Transverse colon (tissue), 4 donors: ENCODE data around the gene STBD1. TPM values are rescaled to one million over a fixed set of nuclear protein-coding genes. Genes with fewer than 3 reads are reported as not detected.

Source experiments
- DNase-seq: peaks from one replicate; pipeline ENCODE4 v3.0.0-alpha.2; 2019
- H3K27ac ChIP-seq, 4 donors: fragments of 200-600 bp; sonication (generic); 2 replicates each; pipeline ENCODE4 v1.5.1; 2016 to 2018; ENCODE audit warnings: inconsistent platforms in 4 of 4
- H3K27me3 ChIP-seq: fragments of 200-600 bp; sonication (generic); 2 replicates; pipeline ENCODE4 v1.5.1; 2017; ENCODE audit warnings: inconsistent platforms
- H3K36me3 ChIP-seq, 4 donors: fragments of 200-600 bp; sonication (generic); 2 replicates each; pipeline ENCODE4 v1.5.1; 2017 to 2019; ENCODE audit warnings: inconsistent platforms in 4 of 4
- H3K4me1 ChIP-seq, 4 donors: fragments of 200-600 bp; sonication (generic); 2 replicates each; pipeline ENCODE4 v1.5.1; 2017 to 2020; ENCODE audit warnings: inconsistent platforms in 4 of 4
- H3K4me3 ChIP-seq, 4 donors: fragments of 200-600 bp; sonication (generic); 1 replicate in 1 of 4; 2 replicates in 3 of 4; pipeline versions ENCODE4 v1.5.1 to v1.6.1; 2017 to 2019; ENCODE audit warnings: inconsistent platforms in 4 of 4
- H3K9me3 ChIP-seq, 2 donors: fragments of 200-600 bp; sonication (generic); 2 replicates each; pipeline ENCODE4 v1.5.1; 2017 to 2019; ENCODE audit warnings: inconsistent platforms in 2 of 2
- CTCF ChIP-seq, 5 experiments: fragments of 200-600 bp in 3 of 5; fragments of 450-650 bp in 2 of 5; sonication (generic) in 3 of 5; IDR thresholded peaks; 1 replicate in 2 of 5; 2 replicates in 3 of 5; pipeline ENCODE4 v1.5.1; 2016 to 2017; ENCODE audit warnings: antibody characterized with exemption in 5 of 5, inconsistent platforms in 3 of 5, mild to moderate bottlenecking in 2 of 5, moderate library complexity in 1 of 5
- EP300 ChIP-seq: sonication (generic); formaldehyde crosslinking; IDR thresholded peaks from one replicate; pipeline ENCODE4 v1.6.1; 2017; ENCODE audit warnings: antibody characterized with exemption, low read depth
- POLR2A ChIP-seq: fragments of 450-650 bp; IDR thresholded peaks from one replicate; pipeline ENCODE4 v1.6.1; 2016; ENCODE audit warnings: antibody characterized with exemption, mild to moderate bottlenecking, moderate library complexity
- POLR2AphosphoS5 ChIP-seq, 3 donors: sonication (generic); formaldehyde crosslinking; IDR thresholded peaks; one replicate each; pipeline ENCODE4 v1.6.1; 2016; ENCODE audit warnings: antibody characterized with exemption in 3 of 3
- WGBS, 2 donors: methylation state at CpG; one replicate each; pipeline ENCODE4 v1.1.5; 2018; ENCODE audit warnings: low coverage in 1 of 2; 5-methylcytosine and 5-hydroxymethylcytosine counted together
- in situ Hi-C, 4 donors: fragments of 200-750 bp; cut with MboI; loops; one replicate each; pipeline versions ENCODE4 v1.15.0 to v1.15.1; 2017; ENCODE audit warnings: low sequenced_read_pairs in 3 of 4, low pct_ligation_motif_present in 1 of 4, low pct_unique_long_range_greater_than_20kb in 1 of 4
- intact Hi-C: fragments of 100-400 bp; cut with DNase I; formaldehyde crosslinking; loops from one replicate; pipeline ENCODE4 v1.15.1; 2023; ENCODE audit warnings: low total_unique reads
- total RNA-seq, 4 donors: library from RNA; depleted of rRNA; stranded (reverse); fragments of >200 nt; gene quantifications; one replicate each; pipeline ENCODE4 v1.1.0, GENCODE V29; 2016

STBD1 gene
- total RNA-seq, 4 donors from 2014 or later = 5.4 to 48.7 (median 17.0) TPM

DNA sequence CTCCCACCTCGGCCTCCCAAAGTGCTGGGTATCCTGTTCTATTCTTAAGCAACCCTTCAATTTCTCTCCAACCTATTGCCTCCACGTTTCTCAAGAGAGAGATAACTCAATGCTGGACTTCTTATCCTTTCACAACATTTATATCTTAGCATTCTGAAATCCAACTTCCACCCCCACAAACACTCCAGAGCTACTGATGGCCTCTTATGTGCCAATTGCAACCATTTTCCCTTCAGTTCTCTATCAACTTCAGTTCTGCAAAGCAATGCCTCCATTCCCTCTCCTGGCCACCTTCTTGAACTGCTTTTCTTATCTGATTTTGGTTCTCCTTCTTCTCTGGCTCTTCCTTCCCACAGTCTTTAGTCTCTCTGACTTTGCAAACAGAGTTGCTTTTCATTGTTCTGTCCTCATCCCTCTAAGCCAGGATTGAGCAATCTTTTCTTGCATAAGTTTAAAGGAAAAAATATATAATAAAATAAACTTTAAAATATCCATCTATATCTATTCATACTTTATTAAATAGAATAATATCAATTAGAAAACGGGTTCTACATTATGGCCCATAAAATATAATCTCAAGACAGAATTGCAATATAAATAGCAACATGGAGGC lies 3.6 kb upstream of the STBD1 start:
- H3K36me3 ChIP-seq = no peaks in the 10 kb centered on the region
- no peak for TF ChIP-seq POLR2AphosphoS5 (IDR thresholded peaks at IDR 0.05)
- no peak for TF ChIP-seq EP300
- no peak for TF ChIP-seq POLR2A
- no peak for TF ChIP-seq CTCF (IDR thresholded peaks at IDR 0.05)
- 78 to 79% methylated on average over 2 to 3 of the region's 3 CpGs for WGBS, 2 donors
- no peaks in the 10 kb centered on the region for H3K27me3 ChIP-seq
- H3K4me3 ChIP-seq = no peak overlapping the region
- H3K9me3 ChIP-seq = no peaks in the 10 kb centered on the region
- in situ Hi-C loops = no loop called here
- peaks cover 5 to 43% (median 15%) of the 10 kb centered on the region in 4 donors for H3K4me1 ChIP-seq
- intact Hi-C loops = loop anchor here (10.0 kb wide), 1 partner anchor 128 kb away; no protein-coding TSS in a partner anchor
- DNase-seq = no peak
- H3K27ac ChIP-seq = no peak overlapping the region

DNA sequence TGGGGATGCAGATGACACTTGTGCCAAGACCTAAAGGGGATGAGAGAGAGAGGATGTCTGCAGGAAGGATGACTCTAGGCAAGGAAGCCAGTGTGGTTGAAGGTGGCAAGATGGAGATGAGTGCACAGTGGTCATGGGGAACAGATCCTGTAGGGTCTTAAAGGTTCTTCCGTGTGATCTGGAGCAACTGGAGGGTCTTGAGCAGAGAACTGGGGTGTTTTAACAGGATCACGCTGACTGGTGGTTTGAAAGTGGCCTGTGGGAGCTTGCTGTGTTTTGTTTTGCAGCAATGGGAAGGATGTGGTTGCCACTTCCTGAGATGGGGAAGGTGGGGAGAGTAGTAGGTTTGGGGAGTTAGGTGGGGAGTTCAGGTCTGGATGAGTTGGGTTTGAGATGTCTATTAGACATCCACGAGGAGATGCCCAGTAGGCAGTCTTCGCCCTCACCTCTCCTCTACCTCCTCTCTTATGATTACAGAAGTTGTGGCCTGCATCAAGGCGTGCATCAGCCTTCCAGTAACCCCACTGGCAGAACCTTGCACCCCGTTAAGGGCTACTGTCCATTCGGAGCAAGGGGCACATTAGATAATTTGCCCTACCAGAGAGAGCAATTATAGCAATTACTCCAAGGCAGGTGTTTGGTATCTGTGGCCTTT lies 1.4 kb upstream of the STBD1 start:
- peak overlapping the region; percentile 89 to 96 (median 93) for H3K27ac ChIP-seq
- peaks cover 10 to 62% (median 29%) of the 10 kb centered on the region in 4 donors for H3K4me1 ChIP-seq
- 78 to 100% methylated on average over 1 to 7 of the region's 7 CpGs for WGBS, 2 donors
- intact Hi-C loops (loop anchor here (1.0 to 10.0 kb wide), 2 partner anchors 130 to 195 kb away; no protein-coding TSS in a partner anchor), in situ Hi-C loops (no loop called here)
- TF ChIP-seq CTCF (IDR thresholded peaks at IDR 0.05) = no peak
- no peak for TF ChIP-seq EP300
- TF ChIP-seq POLR2A = no peak
- no peak for TF ChIP-seq POLR2AphosphoS5 (IDR thresholded peaks at IDR 0.05)
- H3K9me3 ChIP-seq = no peaks in the 10 kb centered on the region
- H3K27me3 ChIP-seq = no peaks in the 10 kb centered on the region
- H3K36me3 ChIP-seq = peaks cover 0 to 4% (median 0%) of the 10 kb centered on the region in 4 donors
- DNase-seq = no peak
- peak overlapping the region in 3 of 4 donors; percentile 66 to 89 (median 85) for H3K4me3 ChIP-seq

DNA sequence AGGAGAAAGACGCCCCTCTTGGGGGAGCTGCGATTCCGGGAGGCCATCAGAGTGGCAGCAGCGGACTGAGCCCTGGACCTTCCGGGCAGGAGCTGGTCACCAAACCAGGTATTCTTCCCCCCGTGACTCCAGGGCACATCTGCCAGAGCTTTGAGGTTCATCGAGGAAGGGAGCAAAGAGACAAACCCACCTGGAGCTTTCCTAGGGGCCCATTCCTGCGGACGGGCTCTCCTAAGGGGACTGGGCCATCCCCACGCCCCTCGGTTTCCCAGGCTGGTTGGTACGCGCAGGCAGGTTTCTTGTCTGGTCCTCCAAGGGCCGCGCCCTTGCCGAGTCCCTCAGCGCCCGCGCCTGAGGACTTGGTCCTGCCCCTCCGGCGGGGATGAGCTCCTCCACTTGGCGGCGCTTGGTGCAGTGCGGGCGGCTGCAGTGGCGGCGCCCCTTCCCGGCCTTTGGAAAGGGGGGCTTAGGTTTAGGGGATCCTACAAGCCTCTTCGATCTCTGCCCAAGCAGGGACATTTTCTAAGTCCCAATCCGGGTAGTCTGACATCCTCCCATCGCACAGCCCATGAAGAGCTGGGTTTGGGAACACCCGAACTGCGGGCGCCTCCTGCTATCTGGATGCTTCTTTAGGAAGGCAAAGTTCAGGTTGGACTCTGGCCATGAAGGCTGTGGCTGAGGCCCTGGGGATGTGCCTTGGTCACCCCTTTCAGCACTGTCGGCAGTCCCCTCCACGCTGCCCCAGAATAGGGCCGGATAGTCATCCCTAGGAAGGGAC lies 538 bp downstream of the STBD1 start:
- in situ Hi-C loops (no loop called here), intact Hi-C loops (loop anchor here (10.0 kb wide), 1 partner anchor 132 kb away; no protein-coding TSS in a partner anchor)
- Histone ChIP-seq H3K9me3 (no peaks in the 10 kb centered on the region), H3K27me3 (no peaks in the 10 kb centered on the region), H3K4me3 (peak overlapping the region; percentile 66 to 89 (median 85)), H3K4me1 (peaks cover 10 to 58% (median 36%) of the 10 kb centered on the region in 4 donors), H3K27ac (peak overlapping the region; percentile 89 to 96 (median 93)), H3K36me3 (peaks cover 0 to 4% (median 0%) of the 10 kb centered on the region in 4 donors)
- WGBS, 2 donors = 12% methylated on average over 37 of the region's 37 CpGs; no CpG with 5 or more reads in 1 of the 2 donors
- TF ChIP-seq CTCF (IDR thresholded peaks at IDR 0.05) = peak; percentile 34 to 51 (median 41)
- peak in 1 of 3 donors; percentile 21 for TF ChIP-seq POLR2AphosphoS5 (IDR thresholded peaks at IDR 0.05)
- TF ChIP-seq POLR2A = no peak
- DNase-seq = peak; percentile 80

GRCh38 chr4:76307660-76308014 lies 1.1 kb downstream of the STBD1 start:
- in situ Hi-C loops = no loop called here
- Histone ChIP-seq H3K4me3 (peak overlapping the region in 3 of 4 donors; percentile 66 to 89 (median 85)), H3K27ac (peak overlapping the region; percentile 89 to 96 (median 93)), H3K36me3 (peaks cover 0 to 4% (median 0%) of the 10 kb centered on the region in 4 donors), H3K9me3 (no peaks in the 10 kb centered on the region), H3K27me3 (no peaks in the 10 kb centered on the region), H3K4me1 (peaks cover 10 to 57% (median 37%) of the 10 kb centered on the region in 4 donors)
- peak; percentile 57 for DNase-seq
- TF ChIP-seq POLR2AphosphoS5 (IDR thresholded peaks at IDR 0.05) = no peak
- TF ChIP-seq POLR2A = no peak
- no peak for TF ChIP-seq EP300
- no peak for TF ChIP-seq CTCF (IDR thresholded peaks at IDR 0.05)
- WGBS, 2 donors = 40 to 42% methylated on average over 1 to 4 of the region's 4 CpGs
- intact Hi-C loops = loop anchor here (10.0 kb wide), 1 partner anchor 133 kb away; no protein-coding TSS in a partner anchor
